Tibial nerve (tissue), 3 donors: ENCODE measurements around the gene MALAT1.

Source experiments
- POLR2A ChIP-seq, 2 donors: fragments of 450-650 bp; IDR thresholded peaks; one replicate each; pipeline ENCODE4 v1.6.1; 2017; ENCODE audit warnings: antibody characterized with exemption in 2 of 2, mild to moderate bottlenecking in 2 of 2, moderate library complexity in 2 of 2
- TF ChIP-seq, protein P1 (sequence below), 5 experiments: fragments of 200-600 bp in 3 of 5; fragments of 450-650 bp in 2 of 5; sonication (generic) in 3 of 5; IDR thresholded peaks; one replicate each; pipeline ENCODE4 v1.5.1; 2016 to 2019; ENCODE audit warnings: antibody characterized with exemption in 5 of 5, mild to moderate bottlenecking in 3 of 5, moderate library complexity in 2 of 5

DNA sequence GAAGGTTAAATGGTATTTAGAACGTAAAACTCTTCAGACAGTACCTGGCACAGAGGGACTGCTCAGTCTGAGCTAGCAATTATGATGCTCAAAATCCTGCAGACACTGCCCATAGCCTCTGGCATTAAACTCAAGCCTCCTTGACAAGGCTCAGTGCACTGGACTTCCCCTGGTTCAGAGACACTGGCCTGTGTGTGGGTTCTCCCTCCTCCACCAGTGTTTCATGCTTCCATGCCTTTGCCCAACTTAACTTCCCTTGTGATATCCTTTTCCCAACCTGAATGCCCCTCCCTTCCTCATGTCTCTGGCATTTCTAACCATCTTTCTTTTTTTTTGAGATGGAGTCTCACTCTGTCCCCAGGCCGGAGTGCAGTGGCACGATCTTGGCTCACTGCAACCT lies 50.3 kb downstream of the MALAT1 start:
- TF ChIP-seq, protein P1, sequence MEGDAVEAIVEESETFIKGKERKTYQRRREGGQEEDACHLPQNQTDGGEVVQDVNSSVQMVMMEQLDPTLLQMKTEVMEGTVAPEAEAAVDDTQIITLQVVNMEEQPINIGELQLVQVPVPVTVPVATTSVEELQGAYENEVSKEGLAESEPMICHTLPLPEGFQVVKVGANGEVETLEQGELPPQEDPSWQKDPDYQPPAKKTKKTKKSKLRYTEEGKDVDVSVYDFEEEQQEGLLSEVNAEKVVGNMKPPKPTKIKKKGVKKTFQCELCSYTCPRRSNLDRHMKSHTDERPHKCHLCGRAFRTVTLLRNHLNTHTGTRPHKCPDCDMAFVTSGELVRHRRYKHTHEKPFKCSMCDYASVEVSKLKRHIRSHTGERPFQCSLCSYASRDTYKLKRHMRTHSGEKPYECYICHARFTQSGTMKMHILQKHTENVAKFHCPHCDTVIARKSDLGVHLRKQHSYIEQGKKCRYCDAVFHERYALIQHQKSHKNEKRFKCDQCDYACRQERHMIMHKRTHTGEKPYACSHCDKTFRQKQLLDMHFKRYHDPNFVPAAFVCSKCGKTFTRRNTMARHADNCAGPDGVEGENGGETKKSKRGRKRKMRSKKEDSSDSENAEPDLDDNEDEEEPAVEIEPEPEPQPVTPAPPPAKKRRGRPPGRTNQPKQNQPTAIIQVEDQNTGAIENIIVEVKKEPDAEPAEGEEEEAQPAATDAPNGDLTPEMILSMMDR (IDR thresholded peaks at IDR 0.05), result no peak
- no peak for TF ChIP-seq POLR2A (IDR thresholded peaks at IDR 0.05)
